GM19452 (cell line): ENCODE measurements around the gene DNAAF6.

ENCODE experiments used
- ATAC-seq: cut with Tn5 transposase; IDR thresholded peaks from one replicate; pipeline ENCODE4 v1.9.1; 2021; ENCODE audit not compliant: unreplicated experiment

Gene DNAAF6

GRCh38 chrX:107290019-107290418, 83.6 kb downstream of the DNAAF6 start:
- ATAC-seq = no peak

GRCh38 chrX:107293056-107293455, 86.6 kb downstream of the DNAAF6 start:
- no peak for ATAC-seq
